GM12878 (cell line): ENCODE results near the gene FASTK. TPM values are rescaled to one million over a fixed set of nuclear protein-coding genes. Genes with fewer than 3 reads are reported as not detected.

ENCODE experiments used
- ATAC-seq: fragments of 200-7000 bp; cut with Tn5 transposase; 3 replicates; pipeline ENCODE4 v1.9.1; 2020; ENCODE audit warnings: mild to moderate bottlenecking, moderate library complexity
- BruUV-seq: library from RNA; stranded (reverse); fragments of 400-500 nt; replicated peaks from 2 replicates; lab custom pipeline; 2021; lab: Mats Ljungman, UMichigan
- CTCF ChIA-PET: fragments of 300-600 bp; sonication (Branson Sonifier 250); formaldehyde crosslinking; extraction: SDS; loops from one replicate; lab custom pipeline; 2021; ENCODE audit warnings: inconsistent platforms; lab: Yijun Ruan, JAX
- POLR2A ChIA-PET: fragments of 350-600 bp; formaldehyde crosslinking; extraction: SDS; loops from one replicate; lab custom pipeline; 2021; ENCODE audit warnings: inconsistent platforms; lab: Charles Lee
- RAD21 ChIA-PET: fragments of 300-600 bp; sonication (Branson Sonifier 250); formaldehyde crosslinking; loops from one replicate; lab custom pipeline; 2023; ENCODE audit warnings: antibody characterized with exemption; ENCODE audit not compliant: unreplicated experiment; lab: Charles Lee
- SMC1A ChIA-PET: fragments of 300-600 bp; sonication (Branson Sonifier 250); formaldehyde crosslinking; loops from one replicate; lab custom pipeline; 2023; ENCODE audit not compliant: unreplicated experiment, uncharacterized antibody; lab: Charles Lee
- DNase-seq: peaks from one replicate; pipeline ENCODE4 v3.0.0-alpha.2; 2011; ENCODE audit warnings: low read depth, low spot score
- FAIRE-seq: peaks from 3 replicates; lab custom pipeline; 2011; peaks lifted over from hg19 to GRCh38; lab: Jason Lieb, UNC
- H2AFZ ChIP-seq: 2 replicates; pipeline ENCODE4 v1.6.0; 2011; ENCODE audit warnings: low read depth, low read length, control low read depth; ENCODE audit not compliant: control insufficient read depth
- H3K27ac ChIP-seq: 2 replicates; pipeline ENCODE4 v1.5.1; 2011; ENCODE audit warnings: control low read depth; ENCODE audit not compliant: control insufficient read depth, insufficient read depth
- H3K27me3 ChIP-seq, 2 experiments: replicated peaks in 1 of 2; 2 replicates each; pipeline versions ENCODE4 v1.6.0 to v1.6.1; 2011; ENCODE audit warnings: low read length in 1 of 2; ENCODE audit not compliant: control insufficient read depth in 2 of 2, insufficient read depth in 2 of 2
- H3K36me3 ChIP-seq, 2 experiments: 2 replicates each; pipeline ENCODE4 v1.5.1; 2011; ENCODE audit warnings: low read length in 1 of 2; ENCODE audit not compliant: control insufficient read depth in 2 of 2, insufficient read depth in 2 of 2
- H3K4me1 ChIP-seq: 2 replicates; pipeline ENCODE4 v1.6.1; 2011; ENCODE audit warnings: mild to moderate bottlenecking, low read length, moderate library complexity, mixed read lengths; ENCODE audit not compliant: control insufficient read depth, insufficient read depth
- H3K4me2 ChIP-seq: 2 replicates; pipeline ENCODE4 v1.6.0; 2011; ENCODE audit warnings: control low read depth; ENCODE audit not compliant: control insufficient read depth, insufficient read depth
- H3K4me3 ChIP-seq: fragments of 200-600 bp; sonication (generic); 2 replicates; pipeline ENCODE4 v1.5.1; 2016
- H3K79me2 ChIP-seq: 2 replicates; pipeline ENCODE4 v1.6.0; 2011; ENCODE audit warnings: low read length; ENCODE audit not compliant: control insufficient read depth, insufficient read depth
- H3K9ac ChIP-seq: 2 replicates; pipeline ENCODE4 v1.8.0; 2011; ENCODE audit warnings: low read length, control low read depth, mixed read lengths; ENCODE audit not compliant: control insufficient read depth, insufficient read depth
- H3K9me3 ChIP-seq: replicated peaks from 3 replicates; pipeline ENCODE4 v1.5.1; 2011; ENCODE audit warnings: mild to moderate bottlenecking, low read length; ENCODE audit not compliant: control insufficient read depth, insufficient read depth
- H4K20me1 ChIP-seq: 2 replicates; pipeline ENCODE4 v1.6.0; 2011; ENCODE audit not compliant: control insufficient read depth, insufficient read depth
- CTCF ChIP-seq, 3 experiments: IDR thresholded peaks in 2 of 3; conservative IDR thresholded peaks in 1 of 3; 2 replicates each; pipeline ENCODE4 v1.5.1; 2011; ENCODE audit warnings: low read depth in 3 of 3, low read length in 3 of 3, mild to moderate bottlenecking in 3 of 3, control low read depth in 2 of 3, moderate library complexity in 2 of 3, inconsistent platforms in 1 of 3, mixed read lengths in 1 of 3; ENCODE audit not compliant: control insufficient read depth in 2 of 3, insufficient read depth in 1 of 3; ENCODE audit errors: extremely low read depth in 1 of 3
- STAT3 ChIP-seq: IDR thresholded peaks from 2 replicates; pipeline ENCODE4 v1.6.1; 2011; ENCODE audit warnings: low read depth, low read length, improper control_type of control experiment
- WGBS: methylation state at CpG from one replicate; pipeline ENCODE4 v1.1.6; 2016; ENCODE audit warnings: low lambda C conversion rate; ENCODE audit not compliant: insufficient replicate concordance, insufficient coverage; ENCODE audit errors: missing lambda C conversion rate; 5-methylcytosine and 5-hydroxymethylcytosine counted together
- in situ Hi-C: fragments of 300-500 bp; cut with MboI; formaldehyde crosslinking; loops from 9 replicates; pipeline ENCODE4 v1.14.3; 2018; ENCODE audit warnings: mixed read lengths
- intact Hi-C: fragments of 100-400 bp; cut with micrococcal nuclease; formaldehyde crosslinking; loops from one replicate; pipeline ENCODE4 v1.14.2; 2022; ENCODE audit not compliant: unreplicated experiment
- polyA plus RNA-seq, 11 experiments: library from polyadenylated mRNA; depleted of rRNA in 4 of 11; unstranded in 6 of 11; stranded (reverse) in 5 of 11; fragments of >200 nt; fragmentation: Nextera tagmentation in 4 of 11; fragmentation: Illumina TruSeq in 1 of 11; extraction: Ambion mirVana in 4 of 11; extraction: Trizol in 1 of 11; gene quantifications; 1 replicate in 1 of 11; 2 replicates in 10 of 11; pipeline versions ENCODE4 v1.2.1 to v1.2.3, GENCODE V29; 2011 to 2016; ENCODE audit warnings: inconsistent platforms in 2 of 11, missing spikeins in 2 of 11, low read depth in 1 of 11
- total RNA-seq, 4 experiments: library from RNA; depleted of rRNA in 3 of 4; stranded (reverse); fragments of >200 nt in 3 of 4; fragmentation: Illumina TruSeq in 1 of 4; extraction: Trizol in 1 of 4; gene quantifications; 2 replicates each; pipeline versions ENCODE4 v1.2.1 to v1.2.3, GENCODE V29; 2013 to 2021

The FASTK gene
- total and polyA plus RNA-seq, 10 of the 15 experiments (the other 5 are each of a cell fraction or from before 2014, with no cell fraction given), result 0.19 to 102 (median 54.5) TPM

- TF ChIP-seq STAT3 (no peak), CTCF (IDR thresholded peaks at IDR 0.05 in 2 of 3, conservative IDR thresholded peaks at IDR 0.05 in 1 of 3; ENCODE audit: control insufficient read depth in 2 of 3, extremely low read depth in 1 of 3, insufficient read depth in 1 of 3, low read depth in 3 of 3, low read length in 3 of 3) (peak in 2 of 3 experiments; percentile 6 to 24; a peak in 2 of 6 replicates)
- TF ChIP-seq, all 136 proteins: peak for 1
- in situ Hi-C loops (no loop called here), intact Hi-C loops (no loop called here)
- H2AFZ ChIP-seq, result no peak overlapping the region
- H3K36me3 ChIP-seq, result peaks cover 0 to 3% of the 10 kb centered on the region in 2 experiments; a peak in 1 of 4 replicates
- ChIA-PET POLR2A (no interaction called here), SMC1A (no interaction called here), CTCF (interaction anchor here (2.1 to 2.9 kb wide), 2 partner anchors 50 to 78 kb away, joined by 5 to 15 read pairs; partner anchors contain the start of gene TMUB1), RAD21 (interaction anchor here (1.4 kb wide), 1 partner anchor 55 kb away, joined by 4 read pairs; no protein-coding TSS in a partner anchor)
- no peak for FAIRE-seq
- no peak overlapping the region for H3K27ac ChIP-seq
- no peaks in the 10 kb centered on the region for H3K9me3 ChIP-seq
- H3K4me3 ChIP-seq, result no peak overlapping the region
- DNase-seq, result no peak
- no TSS peak for BruUV-seq
- WGBS, result 83% methylated on average over 17 of the region's 17 CpGs
- H4K20me1 ChIP-seq, result no peaks in the 10 kb centered on the region
- no peak for ATAC-seq
- H3K79me2 ChIP-seq, result no peaks in the 10 kb centered on the region; the same call in 1 of the 2 replicates
- no peaks in the 10 kb centered on the region for H3K27me3 ChIP-seq
- no peak overlapping the region for H3K4me2 ChIP-seq
- no peak overlapping the region for H3K9ac ChIP-seq
- peaks cover 4% of the 10 kb centered on the region for H3K4me1 ChIP-seq
These were observed 47.4 kb downstream of the FASTK start for GRCh38 chr7:151032936-151033863.
